NB4 (cell line): ENCODE data around the gene RAP1GAP.
"Not testable (repeated sequence)": the region's sequence is repeated elsewhere in the genome, so short reads cannot be mapped to it uniquely, and the experiment has no call there.

ENCODE experiments used
- DNase-seq: peaks from one replicate; pipeline ENCODE4 v3.0.0; 2010; ENCODE audit warnings: low read depth
- H3K4me3 ChIP-seq: one replicate; pipeline ENCODE4 v1.5.1; 2011; ENCODE audit warnings: mild to moderate bottlenecking, low read depth, low read length, moderate library complexity
- CTCF ChIP-seq: IDR thresholded peaks from one replicate; pipeline ENCODE4 v1.5.1; 2012; ENCODE audit warnings: low read depth, low read length
- MAX ChIP-seq: IDR thresholded peaks from 2 replicates; pipeline ENCODE4 v1.6.1; 2011; ENCODE audit warnings: low read depth, low read length
- MYC ChIP-seq: IDR thresholded peaks from 2 replicates; pipeline ENCODE4 v1.6.1; 2011; ENCODE audit warnings: low read depth, low read length
- POLR2A ChIP-seq: IDR thresholded peaks from 2 replicates; pipeline ENCODE4 v1.6.1; 2011; ENCODE audit warnings: mild to moderate bottlenecking; ENCODE audit not compliant: insufficient read length; ENCODE audit errors: extremely low read depth

RAP1GAP gene

GRCh38 chr1:21569820-21570527 is 99.2 kb downstream of the RAP1GAP start:
- no peak for DNase-seq
- no peak for TF ChIP-seq MAX
- TF ChIP-seq MYC, result no peak
- no peak for TF ChIP-seq CTCF
- TF ChIP-seq POLR2A, result no peak
- H3K4me3 ChIP-seq, result no peak overlapping the region

- peak; percentile 29 for DNase-seq
- TF ChIP-seq MYC, result no peak
- no peak for TF ChIP-seq POLR2A
- no peak for TF ChIP-seq CTCF
- TF ChIP-seq MAX, result no peak
Observed at GRCh38 chr1:21568809-21569385, 100.3 kb downstream of the RAP1GAP start.

GRCh38 chr1:21568006-21568746 is 101.0 kb downstream of the RAP1GAP start:
- DNase-seq, result no peak
- TF ChIP-seq MAX (no peak), POLR2A (no peak), MYC (no peak), CTCF (no peak)

More at GRCh38 chr1:21568809-21569385, 100.3 kb downstream of the RAP1GAP start:
- no peak overlapping the region for H3K4me3 ChIP-seq

GRCh38 chr1:21567241-21568005 is 101.7 kb downstream of the RAP1GAP start:
- no peak overlapping the region for H3K4me3 ChIP-seq
- TF ChIP-seq CTCF (no peak), MAX (no peak), MYC (no peak), POLR2A (no peak)
- no peak for DNase-seq

More at GRCh38 chr1:21568006-21568746, 101.0 kb downstream of the RAP1GAP start:
- no peak overlapping the region for H3K4me3 ChIP-seq

GRCh38 chr1:21566361-21566760 is 102.8 kb downstream of the RAP1GAP start:
- H3K4me3 ChIP-seq, DNase-seq: not testable (repeated sequence)

GRCh38 chr1:21565285-21565684 is 103.9 kb downstream of the RAP1GAP start:
- DNase-seq, result no peak
- H3K4me3 ChIP-seq, result no peak overlapping the region
- TF ChIP-seq MAX (no peak), POLR2A (no peak), CTCF (no peak), MYC (no peak)
